HEK293T (cell line): ENCODE data around the gene ANKRD13B.

Experiments used
- CTBP1 ChIP-seq: fragments of 450-650 bp; IDR thresholded peaks from 2 replicates; pipeline ENCODE4 v1.6.1; 2016; ENCODE audit warnings: borderline replicate concordance
- ELF4 ChIP-seq: fragments of 450-650 bp; IDR thresholded peaks from 2 replicates; pipeline ENCODE4 v1.6.1; 2017; ENCODE audit warnings: antibody characterized with exemption
- SP1 ChIP-seq: fragments of 450-650 bp; IDR thresholded peaks from 2 replicates; pipeline ENCODE4 v1.6.1; 2017
- SUZ12 ChIP-seq: fragments of 450-650 bp; IDR thresholded peaks from 2 replicates; pipeline ENCODE4 v1.6.1; 2016; ENCODE audit warnings: mild to moderate bottlenecking
- TARDBP ChIP-seq: fragments of 450-650 bp; IDR thresholded peaks from 2 replicates; pipeline ENCODE4 v1.6.1; 2016
- ZNF384 ChIP-seq: fragments of 450-650 bp; IDR thresholded peaks from 2 replicates; pipeline ENCODE4 v1.6.1; 2016

GRCh38 chr17:29596811-29597210, 3.9 kb downstream of the ANKRD13B start:
- TF ChIP-seq ELF4 (no peak), CTBP1 (no peak), SUZ12 (no peak), ZNF384 (no peak), SP1 (no peak), TARDBP (no peak)
